ENCODE results near the gene FOXD1. TPM values are rescaled to one million over a fixed set of nuclear protein-coding genes. Genes with fewer than 3 reads are reported as not detected.

FOXD1 gene
- total and polyA plus RNA-seq, 9 of the 15 experiments (the other 6 are each of a cell fraction or from before 2014, with no cell fraction given) = 0.03 to 0.40 (median 0.10) TPM; not detected in 4

- TF ChIP-seq CHD7 (IDR thresholded peaks at IDR 0.05; ENCODE audit: low read depth, low read length) = no peak
- TF ChIP-seq TFAM (CRISPR knock-in tag; conservative IDR thresholded peaks at IDR 0.05) = no peak
- no peak for TF ChIP-seq CBFB (CRISPR knock-in tag; IDR thresholded peaks at IDR 0.05)
- TF ChIP-seq HDAC3 (IDR thresholded peaks at IDR 0.05; ENCODE audit: borderline replicate concordance, partially characterized antibody) = no peak
- TF ChIP-seq FOXK2 (conservative IDR thresholded peaks at IDR 0.05 in 1 of 2, IDR thresholded peaks at IDR 0.05 in 1 of 2; ENCODE audit: low read depth in 2 of 2) = peak; percentile 77 to 90
- TF ChIP-seq PRDM10 (IDR thresholded peaks at IDR 0.05; ENCODE audit: partially characterized antibody) = no peak
- TF ChIP-seq ZNF717 (CRISPR knock-in tag; IDR thresholded peaks at IDR 0.05) = no peak
- no peak for TF ChIP-seq EWSR1 (IDR thresholded peaks at IDR 0.05; ENCODE audit: borderline replicate concordance, low read depth, partially characterized antibody)
- TF ChIP-seq MBD2 (IDR thresholded peaks at IDR 0.05; ENCODE audit: borderline replicate concordance, low read depth) = no peak
- no peak for TF ChIP-seq SNIP1 (IDR thresholded peaks at IDR 0.05; ENCODE audit: low read depth)
- TF ChIP-seq BDP1 (IDR thresholded peaks at IDR 0.05; ENCODE audit: insufficient read depth, insufficient read length) = no peak
- TF ChIP-seq GATAD2B (IDR thresholded peaks at IDR 0.05; ENCODE audit: borderline replicate concordance) = no peak
- TF ChIP-seq HIVEP1 (CRISPR knock-in tag; IDR thresholded peaks at IDR 0.05) = no peak
- TF ChIP-seq SMARCA5 (IDR thresholded peaks at IDR 0.05) = no peak
- peak; percentile 50; the same call in 1 of the 2 replicates for TF ChIP-seq SOX6 (IDR thresholded peaks at IDR 0.05)
- TF ChIP-seq KDM2B (CRISPR knock-in tag; IDR thresholded peaks at IDR 0.05) = no peak
Observed at GRCh38 chr5:73496984-73497457, 48.4 kb upstream of the FOXD1 start (continued).

Measured in K562 (cell line).